Keratinocyte (primary cell): ENCODE results near the gene MAPK1. TPM values are rescaled to one million over a fixed set of nuclear protein-coding genes. Genes with fewer than 3 reads are reported as not detected.
"Not testable (repeated sequence)": the region's sequence is repeated elsewhere in the genome, so short reads cannot be mapped to it uniquely, and the experiment has no call there.

Experiments
- DNase-seq: peaks from one replicate; pipeline ENCODE4 v3.0.0-alpha.2; 2011; ENCODE audit warnings: low read depth, missing footprints, low spot score
- FAIRE-seq: peaks from 2 replicates; lab custom pipeline; 2011; peaks lifted over from hg19 to GRCh38; lab: Jason Lieb, UNC
- H2AFZ ChIP-seq: 2 replicates; pipeline ENCODE4 v1.6.0; 2012; ENCODE audit warnings: low read length, control low read depth, inconsistent platforms; ENCODE audit not compliant: control insufficient read depth
- H3K27ac ChIP-seq: 2 replicates; pipeline ENCODE4 v1.5.1; 2011; ENCODE audit warnings: low read length; ENCODE audit not compliant: control insufficient read depth, insufficient read depth
- H3K27me3 ChIP-seq: 3 replicates; pipeline ENCODE4 v1.6.0; 2011; ENCODE audit warnings: low read length; ENCODE audit not compliant: control insufficient read depth, insufficient read depth; ENCODE audit errors: extremely low read depth
- H3K36me3 ChIP-seq, 2 experiments: 2 replicates in 1 of 2; 3 replicates in 1 of 2; pipeline ENCODE4 v1.5.1; 2011; ENCODE audit warnings: low read length in 2 of 2, mild to moderate bottlenecking in 1 of 2; ENCODE audit not compliant: control insufficient read depth in 2 of 2, insufficient read depth in 2 of 2; ENCODE audit errors: extremely low read depth in 1 of 2
- H3K4me1 ChIP-seq: 3 replicates; pipeline ENCODE4 v1.5.1; 2011; ENCODE audit warnings: low read length; ENCODE audit not compliant: control insufficient read depth, insufficient read depth; ENCODE audit errors: extremely low read depth
- H3K4me2 ChIP-seq: 3 replicates; pipeline ENCODE4 v1.6.0; 2011; ENCODE audit warnings: low read depth, low read length; ENCODE audit not compliant: control insufficient read depth, insufficient read depth; ENCODE audit errors: extremely low read depth
- H3K4me3 ChIP-seq, 3 experiments: fragments of 200-600 bp in 1 of 3; sonication (generic) in 1 of 3; 2 replicates in 2 of 3; 3 replicates in 1 of 3; pipeline ENCODE4 v1.5.1; 2011 to 2016; ENCODE audit warnings: low read length in 3 of 3, mild to moderate bottlenecking in 3 of 3, control low read depth in 2 of 3, inconsistent platforms in 1 of 3, low read depth in 1 of 3, mixed read lengths in 1 of 3, mixed run types in 1 of 3, moderate library complexity in 1 of 3; ENCODE audit not compliant: control insufficient read depth in 2 of 3, insufficient read depth in 2 of 3; ENCODE audit errors: extremely low read depth in 1 of 3
- H3K79me2 ChIP-seq: 2 replicates; pipeline ENCODE4 v1.6.0; 2012; ENCODE audit warnings: low read length; ENCODE audit not compliant: control insufficient read depth, insufficient read depth
- H3K9ac ChIP-seq: 3 replicates; pipeline ENCODE4 v1.6.0; 2011; ENCODE audit warnings: low read length; ENCODE audit not compliant: control insufficient read depth, insufficient read depth; ENCODE audit errors: extremely low read depth
- H3K9me1 ChIP-seq: 3 replicates; pipeline ENCODE4 v1.6.0; 2011; ENCODE audit warnings: low read length; ENCODE audit not compliant: control insufficient read depth, insufficient read depth; ENCODE audit errors: extremely low read depth
- H3K9me3 ChIP-seq: 2 replicates; pipeline ENCODE4 v1.5.1; 2012; ENCODE audit warnings: low read depth, low read length; ENCODE audit not compliant: control insufficient read depth
- H4K20me1 ChIP-seq: 3 replicates; pipeline ENCODE4 v1.6.0; 2011; ENCODE audit warnings: low read length; ENCODE audit not compliant: control insufficient read depth, insufficient read depth; ENCODE audit errors: extremely low read depth
- CTCF ChIP-seq, 3 experiments: IDR thresholded peaks in 1 of 3; conservative IDR thresholded peaks in 1 of 3; optimal IDR thresholded peaks in 1 of 3; 2 replicates in 2 of 3; 3 replicates in 1 of 3; pipeline versions ENCODE3 to v1.5.1; 2011; ENCODE audit warnings: low read length in 3 of 3, mild to moderate bottlenecking in 3 of 3, moderate library complexity in 2 of 3, control low read depth in 1 of 3, inconsistent platforms in 1 of 3; ENCODE audit not compliant: insufficient read depth in 2 of 3; ENCODE audit errors: extremely low read depth in 1 of 3
- EZH2 ChIP-seq: IDR thresholded peaks from one replicate; pipeline ENCODE4 v1.6.1; 2012; ENCODE audit warnings: inconsistent platforms, mild to moderate bottlenecking, low read length, moderate library complexity
- dilution Hi-C: fragments of 300-500 bp; cut with MboI; formaldehyde crosslinking; loops from one replicate; pipeline ENCODE4 v1.7.0; 2020; ENCODE audit warnings: low sequenced_read_pairs; ENCODE audit not compliant: extremely low pct_ligation_motif_present
- polyA plus RNA-seq, 5 experiments: library from polyadenylated mRNA; depleted of rRNA in 3 of 5; stranded (reverse) in 3 of 5; stranded (forward) in 1 of 5; unstranded in 1 of 5; fragments of >200 nt; gene quantifications; 1 replicate in 1 of 5; 2 replicates in 3 of 5; 3 replicates in 1 of 5; pipeline versions ENCODE4 v1.2.1 to v1.2.3, GENCODE V29; 2011 to 2012; ENCODE audit warnings: missing spikeins in 2 of 5, low read depth in 1 of 5, low replicate concordance in 1 of 5

MAPK1 gene
- polyA plus RNA-seq, 1 donor (not counting 4 experiments of a cell fraction or from before 2014, with no cell fraction given) = 136 TPM

DNA sequence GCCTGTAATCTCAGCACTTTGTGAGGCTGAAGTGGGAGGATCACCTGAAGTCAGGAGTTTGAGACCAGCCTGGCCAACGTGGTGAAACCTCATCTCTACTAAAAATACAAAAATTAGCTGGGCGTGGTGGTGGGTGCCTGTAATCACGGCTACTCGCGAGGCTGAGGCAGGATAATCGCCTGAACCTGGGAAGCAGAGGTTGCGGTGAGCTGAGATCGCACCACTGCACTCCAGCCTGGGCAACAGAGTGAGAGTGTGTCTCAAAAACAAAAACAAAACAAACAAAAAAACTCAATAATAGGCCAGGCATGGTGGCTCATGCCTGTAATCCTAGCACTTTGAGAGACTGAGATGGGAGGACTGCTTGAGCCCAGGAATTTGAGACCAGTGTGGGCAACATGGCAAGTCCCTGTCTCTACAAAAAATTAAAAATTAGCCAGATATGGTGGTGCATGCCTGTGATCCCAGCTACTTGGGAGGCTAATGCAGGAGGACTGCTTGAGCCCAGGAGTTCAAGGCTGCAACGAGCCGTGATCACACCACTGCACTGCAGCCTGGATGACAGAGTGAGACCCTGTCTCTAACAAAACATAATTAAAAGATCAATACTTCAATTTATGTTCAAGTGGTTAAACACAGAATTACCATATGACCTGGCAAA, 28.2 kb downstream of the MAPK1 start:
- H3K36me3 ChIP-seq, H3K27ac ChIP-seq, H3K9me3 ChIP-seq, H3K4me3 ChIP-seq, FAIRE-seq, DNase-seq, H3K9me1 ChIP-seq, dilution Hi-C loops, H3K27me3 ChIP-seq, H3K4me2 ChIP-seq, H3K9ac ChIP-seq, H2AFZ ChIP-seq: not testable (repeated sequence)
- peaks cover 25% of the 10 kb centered on the region for H3K4me1 ChIP-seq
- H3K79me2 ChIP-seq = peaks cover 81% of the 10 kb centered on the region
- peaks cover 17% of the 10 kb centered on the region for H4K20me1 ChIP-seq

DNA sequence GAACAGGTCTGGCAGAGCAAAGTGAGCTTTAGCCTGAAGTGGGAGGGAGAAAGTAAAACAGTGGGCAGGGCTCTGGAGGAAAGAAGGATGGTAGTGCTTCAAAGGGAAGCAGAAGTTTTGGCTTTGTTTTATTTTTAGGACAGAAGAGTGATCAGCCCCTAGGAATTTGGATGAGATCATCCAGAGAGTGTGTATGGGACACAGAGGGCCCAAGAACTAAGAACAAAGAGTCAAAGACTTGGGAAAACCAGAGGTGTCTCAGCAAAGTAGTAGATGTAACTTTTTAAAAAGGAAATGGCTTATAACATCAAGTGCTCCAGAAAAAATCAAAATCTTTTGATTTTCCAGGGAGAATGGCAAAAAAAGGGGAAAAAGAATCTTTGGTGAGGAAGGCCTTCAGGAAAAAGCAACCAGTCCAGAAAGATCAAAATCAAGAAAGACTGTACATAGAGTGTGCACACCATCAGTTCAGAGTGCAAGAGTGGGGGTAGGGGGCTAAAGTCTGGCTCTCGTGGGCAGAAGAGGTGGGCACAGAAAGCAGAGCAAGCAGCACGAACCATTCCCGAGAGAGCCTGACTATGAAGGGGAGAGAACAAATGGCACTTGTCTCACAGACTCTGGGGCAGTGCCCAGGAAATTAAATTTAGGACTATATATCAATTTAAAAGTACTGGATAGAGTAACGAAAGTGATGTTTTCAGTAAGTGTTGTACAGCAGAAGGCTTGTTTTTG, 30.0 kb downstream of the MAPK1 start:
- no peaks in the 10 kb centered on the region for H3K27me3 ChIP-seq
- no peak overlapping the region for H3K4me3 ChIP-seq
- dilution Hi-C loops = no loop called here
- H3K4me2 ChIP-seq = peak overlapping the region; percentile 50
- FAIRE-seq (peak; percentile 81), DNase-seq (peak; percentile 41)
- peak overlapping the region; percentile 38 for H3K9ac ChIP-seq
- H4K20me1 ChIP-seq = peaks cover 26% of the 10 kb centered on the region
- peak overlapping the region; percentile 59 for H3K27ac ChIP-seq
- TF ChIP-seq CTCF (optimal IDR thresholded peaks at IDR 0.05 in 1 of 3, IDR thresholded peaks at IDR 0.05 in 1 of 3, conservative IDR thresholded peaks at IDR 0.05 in 1 of 3; ENCODE audit: extremely low read depth in 1 of 3, insufficient read depth in 2 of 3, low read length in 3 of 3) (no peak), EZH2 (no peak)
- H3K79me2 ChIP-seq = peaks cover 76% of the 10 kb centered on the region
- no peak overlapping the region for H2AFZ ChIP-seq
- no peaks in the 10 kb centered on the region for H3K9me1 ChIP-seq
- H3K36me3 ChIP-seq = peaks cover under 1 to 2% of the 10 kb centered on the region in 2 experiments
- H3K4me1 ChIP-seq = peaks cover 31% of the 10 kb centered on the region
- H3K9me3 ChIP-seq = no peaks in the 10 kb centered on the region

DNA sequence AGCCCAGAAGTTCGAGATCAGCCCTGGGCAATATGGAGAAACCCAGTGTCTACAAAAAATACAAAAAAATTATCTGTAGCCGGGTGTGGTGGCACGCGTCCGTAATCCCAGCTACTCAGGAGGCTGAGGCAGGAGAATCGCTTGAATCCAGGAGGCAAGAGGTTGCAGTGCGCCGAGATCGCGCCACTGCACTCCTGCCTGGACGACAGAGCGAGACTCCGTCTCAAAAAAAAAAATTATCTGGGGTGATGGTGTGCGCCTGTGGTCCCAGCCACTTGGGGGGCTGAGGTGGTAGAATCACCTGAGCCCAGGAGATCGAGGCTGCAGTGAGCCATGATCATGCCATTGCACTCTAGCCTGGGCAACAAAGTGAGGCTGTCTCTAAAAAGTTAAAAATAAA, 31.0 kb downstream of the MAPK1 start:
- H3K27me3 ChIP-seq, FAIRE-seq, H3K27ac ChIP-seq, H2AFZ ChIP-seq, H3K9me1 ChIP-seq, H3K36me3 ChIP-seq, DNase-seq, H3K9ac ChIP-seq, H3K4me3 ChIP-seq, dilution Hi-C loops, H3K9me3 ChIP-seq, H3K4me2 ChIP-seq: not testable (repeated sequence)
- Histone ChIP-seq H3K4me1 (peaks cover 32% of the 10 kb centered on the region), H3K79me2 (peaks cover 78% of the 10 kb centered on the region), H4K20me1 (peaks cover 31% of the 10 kb centered on the region)
